Small intestine (tissue), 7 donors: ENCODE measurements around the gene DIAPH3. TPM values are rescaled to one million over a fixed set of nuclear protein-coding genes. Genes with fewer than 3 reads are reported as not detected.
A peak's percentile ranks its signal among the peaks of the same experiment; 100 is the strongest.

Source experiments
- DNase-seq, 2 donors: peaks; one replicate each; pipeline versions ENCODE4 v3.0.0 to v3.0.0-alpha.2; 2013
- FAIRE-seq: peaks from 2 replicates; lab custom pipeline; 2012; peaks lifted over from hg19 to GRCh38; lab: Jason Lieb, UNC
- H3K27ac ChIP-seq, 3 donors: one replicate each; pipeline ENCODE4 v1.5.1; 2013; ENCODE audit warnings: low read length in 2 of 3, mild to moderate bottlenecking in 2 of 3, control low read depth in 1 of 3, inconsistent platforms in 1 of 3, low read depth in 1 of 3, moderate library complexity in 1 of 3
- H3K27me3 ChIP-seq, 3 donors: one replicate each; pipeline ENCODE4 v1.6.1; 2013; ENCODE audit warnings: low read length in 3 of 3, inconsistent platforms in 1 of 3; ENCODE audit not compliant: control insufficient read depth in 3 of 3, insufficient read depth in 3 of 3
- H3K36me3 ChIP-seq, 3 donors: one replicate each; pipeline ENCODE4 v1.6.1; 2013; ENCODE audit warnings: low read length in 3 of 3, inconsistent platforms in 1 of 3, low read depth in 1 of 3, mild to moderate bottlenecking in 1 of 3, moderate library complexity in 1 of 3; ENCODE audit not compliant: control insufficient read depth in 3 of 3, insufficient read depth in 2 of 3
- H3K4me1 ChIP-seq, 3 donors: one replicate each; pipeline ENCODE4 v1.6.1; 2013; ENCODE audit warnings: low read length in 2 of 3, inconsistent platforms in 1 of 3, low read depth in 1 of 3, mild to moderate bottlenecking in 1 of 3, moderate library complexity in 1 of 3; ENCODE audit not compliant: control insufficient read depth in 3 of 3, insufficient read depth in 2 of 3
- H3K4me3 ChIP-seq, 3 donors: one replicate each; pipeline ENCODE4 v1.5.1; 2013; ENCODE audit warnings: low read length in 3 of 3, control low read depth in 1 of 3, inconsistent platforms in 1 of 3, low read depth in 1 of 3, mild to moderate bottlenecking in 1 of 3, moderate library complexity in 1 of 3
- H3K9me3 ChIP-seq, 2 donors: one replicate each; pipeline ENCODE4 v1.6.1; 2013; ENCODE audit warnings: low read depth in 1 of 2, low read length in 1 of 2; ENCODE audit not compliant: control insufficient read depth in 2 of 2, insufficient read depth in 1 of 2
- WGBS, 3 donors: extraction: QIAGEN DNeasy Blood & Tissue Kit; methylation state at CpG; one replicate each; pipeline ENCODE4 v1.1.7; 2013; 5-methylcytosine and 5-hydroxymethylcytosine counted together
- polyA plus RNA-seq, 4 donors: library from polyadenylated mRNA; stranded (reverse) in 3 of 4; unstranded in 1 of 4; fragments of 200-250 nt in 3 of 4; fragments of 120-200 nt in 1 of 4; gene quantifications; one replicate each; pipeline versions ENCODE4 v1.2.1 to v1.2.3, GENCODE V29; 2013
- donor health status: healthy with polysubstance abuse.
- donor health status: control.
- donor health status: control.
- donor health status: Bipolar disorder and iron deficiency.
- donor health status: healthy.

DIAPH3 gene
- polyA plus RNA-seq, 4 donors: 0.67 to 4.2 (median 3.1) TPM

- Histone ChIP-seq H3K4me1 (no peaks in the 10 kb centered on the region), H3K27ac (no peak overlapping the region), H3K36me3 (no peaks in the 10 kb centered on the region), H3K4me3 (no peak overlapping the region), H3K9me3 (no peaks in the 10 kb centered on the region), H3K27me3 (no peaks in the 10 kb centered on the region)
- FAIRE-seq (no peak), DNase-seq (no peak)
- 96 to 100% (median 97%) methylated on average over 1 of the region's 1 CpG for WGBS, 3 donors
Measured at GRCh38 chr13:59674616-59675015, 489.1 kb downstream of the DIAPH3 start.

- Histone ChIP-seq H3K4me1 (no peaks in the 10 kb centered on the region), H3K4me3 (no peak overlapping the region), H3K9me3 (no peaks in the 10 kb centered on the region), H3K27ac (no peak overlapping the region), H3K27me3 (no peaks in the 10 kb centered on the region), H3K36me3 (no peaks in the 10 kb centered on the region)
- 88 to 95% (median 95%) methylated on average over 1 of the region's 1 CpG for WGBS, 3 donors
- DNase-seq: no peak
- FAIRE-seq: no peak
Measured at GRCh38 chr13:59673286-59673685, 490.4 kb downstream of the DIAPH3 start.

GRCh38 chr13:59672445-59672844 lies 491.3 kb downstream of the DIAPH3 start:
- Histone ChIP-seq H3K36me3 (no peaks in the 10 kb centered on the region), H3K9me3 (no peaks in the 10 kb centered on the region), H3K4me1 (no peaks in the 10 kb centered on the region), H3K27ac (no peak overlapping the region), H3K4me3 (no peak overlapping the region), H3K27me3 (no peaks in the 10 kb centered on the region)
- DNase-seq: no peak
- no peak for FAIRE-seq
- 74 to 84% (median 78%) methylated on average over 4 of the region's 4 CpGs for WGBS, 3 donors

GRCh38 chr13:59671881-59672280 lies 491.8 kb downstream of the DIAPH3 start:
- 85 to 93% (median 88%) methylated on average over 2 of the region's 2 CpGs for WGBS, 3 donors
- Histone ChIP-seq H3K4me1 (no peaks in the 10 kb centered on the region), H3K27ac (no peak overlapping the region), H3K9me3 (no peaks in the 10 kb centered on the region), H3K27me3 (no peaks in the 10 kb centered on the region), H3K36me3 (no peaks in the 10 kb centered on the region), H3K4me3 (no peak overlapping the region)
- DNase-seq (no peak), FAIRE-seq (no peak)

GRCh38 chr13:59666504-59666903 lies 497.2 kb downstream of the DIAPH3 start:
- FAIRE-seq (no peak), DNase-seq (no peak)
- 41 to 80% (median 72%) methylated on average over 7 of the region's 7 CpGs for WGBS, 3 donors
- peaks cover 0 to 10% (median 3%) of the 10 kb centered on the region in 3 donors for H3K4me1 ChIP-seq
- H3K27ac ChIP-seq: no peak overlapping the region
- H3K9me3 ChIP-seq: no peaks in the 10 kb centered on the region
- no peaks in the 10 kb centered on the region for H3K27me3 ChIP-seq
- no peak overlapping the region for H3K4me3 ChIP-seq
- H3K36me3 ChIP-seq: no peaks in the 10 kb centered on the region

GRCh38 chr13:59665732-59666131 lies 498.0 kb downstream of the DIAPH3 start:
- no peaks in the 10 kb centered on the region for H3K9me3 ChIP-seq
- no peaks in the 10 kb centered on the region for H3K36me3 ChIP-seq
- H3K4me1 ChIP-seq: peaks cover 0 to 10% (median 3%) of the 10 kb centered on the region in 3 donors
- DNase-seq (no peak), FAIRE-seq (no peak)
- no peak overlapping the region for H3K27ac ChIP-seq
- no peak overlapping the region for H3K4me3 ChIP-seq
- H3K27me3 ChIP-seq: no peaks in the 10 kb centered on the region
- WGBS, 3 donors: 58 to 67% (median 61%) methylated on average over 3 of the region's 3 CpGs

- no peaks in the 10 kb centered on the region for H3K9me3 ChIP-seq
- 12 to 56% (median 33%) methylated on average over 1 of the region's 1 CpG for WGBS, 3 donors
- H3K27ac ChIP-seq: no peak overlapping the region
- H3K4me1 ChIP-seq: peaks cover 0 to 10% (median 3%) of the 10 kb centered on the region in 3 donors
- FAIRE-seq: peak; percentile 47
- H3K27me3 ChIP-seq: no peaks in the 10 kb centered on the region
- H3K4me3 ChIP-seq: no peak overlapping the region
- H3K36me3 ChIP-seq: no peaks in the 10 kb centered on the region
- DNase-seq: peak; percentile 25 to 70
Measured at GRCh38 chr13:59665184-59665583, 498.5 kb downstream of the DIAPH3 start.

- no peak overlapping the region for H3K27ac ChIP-seq
- WGBS, 3 donors: 60 to 68% (median 61%) methylated on average over 8 of the region's 8 CpGs
- no peak for DNase-seq
- H3K27me3 ChIP-seq: no peaks in the 10 kb centered on the region
- H3K4me1 ChIP-seq: peaks cover 0 to 10% (median 3%) of the 10 kb centered on the region in 3 donors
- H3K4me3 ChIP-seq: no peak overlapping the region
- no peaks in the 10 kb centered on the region for H3K9me3 ChIP-seq
- no peaks in the 10 kb centered on the region for H3K36me3 ChIP-seq
- no peak for FAIRE-seq
Measured at GRCh38 chr13:59664586-59664985, 499.1 kb downstream of the DIAPH3 start.

GRCh38 chr13:59663707-59664106 lies 500.0 kb downstream of the DIAPH3 start:
- H3K27me3 ChIP-seq: no peaks in the 10 kb centered on the region
- FAIRE-seq: no peak
- no peak overlapping the region for H3K27ac ChIP-seq
- H3K36me3 ChIP-seq: no peaks in the 10 kb centered on the region
- WGBS, 3 donors: 21 to 78% (median 27%) methylated on average over 7 of the region's 7 CpGs
- H3K4me3 ChIP-seq: no peak overlapping the region
- H3K4me1 ChIP-seq: peaks cover 0 to 10% (median 3%) of the 10 kb centered on the region in 3 donors
- peak; percentile 45 to 83 for DNase-seq
- no peaks in the 10 kb centered on the region for H3K9me3 ChIP-seq
